HG03575 (cell line): Measurements from ENCODE around the gene CCRL2.
"Not testable (repeated sequence)": the region's sequence is repeated elsewhere in the genome, so short reads cannot be mapped to it uniquely, and the experiment has no call there.

Experiments
- ATAC-seq: cut with Tn5 transposase; IDR thresholded peaks from one replicate; pipeline ENCODE4 v1.9.1; 2021; ENCODE audit not compliant: unreplicated experiment, insufficient number of reproducible peaks, low FRiP score; ENCODE audit errors: extremely low read depth

Gene CCRL2

DNA sequence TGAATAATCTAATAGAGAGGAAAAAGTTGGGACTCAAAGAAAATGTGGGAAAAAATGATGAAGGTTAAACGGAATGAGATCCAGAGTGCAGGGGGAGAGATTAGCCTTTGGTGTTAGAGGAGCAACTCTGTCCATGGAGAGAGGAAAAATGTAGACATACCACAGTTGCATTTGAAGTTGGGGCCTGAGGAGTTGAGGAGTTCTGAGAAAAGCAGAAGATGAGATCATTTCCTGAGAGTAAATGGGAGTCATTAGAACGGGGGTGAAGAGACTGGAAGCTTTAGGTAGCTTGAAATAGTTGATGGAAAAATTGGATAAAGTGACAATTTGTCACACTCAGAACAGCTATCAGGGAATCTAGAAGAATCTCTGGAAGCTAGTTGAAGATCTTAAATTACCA, 7.5 kb upstream of the CCRL2 start:
- ATAC-seq, result no peak

DNA sequence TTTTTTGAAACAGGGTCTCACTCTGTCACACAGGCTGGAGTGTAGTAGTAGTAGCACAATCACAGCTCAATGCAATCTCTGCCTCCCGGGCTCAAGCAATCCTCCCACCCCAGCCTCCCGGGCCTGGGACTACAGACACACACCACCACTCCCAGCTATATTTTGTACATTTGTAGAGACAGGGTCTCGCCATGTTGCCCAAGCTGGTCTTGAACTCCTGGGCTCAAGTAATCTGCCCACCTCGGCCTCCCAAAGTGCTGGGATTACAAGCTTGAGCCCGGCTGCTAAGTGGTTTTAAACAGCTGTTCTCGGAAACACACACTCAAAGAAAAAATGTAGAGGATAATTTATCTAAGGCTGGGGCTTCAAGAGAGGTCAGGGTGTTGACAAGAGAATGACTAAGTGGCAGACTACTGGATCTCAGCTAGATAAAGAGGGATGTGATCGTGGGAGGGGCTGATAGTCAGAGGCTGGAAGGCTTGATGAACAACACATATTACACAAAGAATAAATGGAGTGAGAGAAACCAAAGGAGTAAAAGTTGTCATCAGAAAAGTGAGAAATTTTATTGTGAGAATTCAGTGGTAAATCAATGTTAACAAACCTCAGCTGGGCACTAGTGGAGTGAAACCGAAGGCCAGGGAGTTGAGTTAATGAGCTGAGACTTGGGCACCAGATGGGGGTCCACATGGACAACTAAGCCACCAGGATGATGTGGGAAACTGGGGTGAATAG, 6.9 kb upstream of the CCRL2 start:
- ATAC-seq, result no peak

DNA sequence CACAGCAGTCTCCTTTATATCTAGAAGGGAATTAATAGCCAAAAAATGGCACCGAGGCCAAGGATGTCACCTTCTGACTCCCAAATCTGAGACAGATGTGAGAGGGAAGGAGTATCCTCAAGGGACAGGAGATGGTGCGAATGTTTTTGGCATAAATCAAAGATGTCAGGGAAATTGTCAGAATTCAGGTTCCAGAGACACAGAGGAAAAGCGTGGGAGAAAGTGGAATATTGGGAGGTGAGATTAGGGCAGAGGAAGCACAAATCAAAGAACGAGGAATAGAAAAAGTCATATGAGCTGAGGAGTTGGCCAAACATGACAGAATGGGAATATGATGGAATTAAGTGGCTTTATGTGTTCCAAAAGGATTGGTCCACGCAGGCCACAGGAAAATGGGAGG, 6.2 kb upstream of the CCRL2 start:
- no peak for ATAC-seq

DNA sequence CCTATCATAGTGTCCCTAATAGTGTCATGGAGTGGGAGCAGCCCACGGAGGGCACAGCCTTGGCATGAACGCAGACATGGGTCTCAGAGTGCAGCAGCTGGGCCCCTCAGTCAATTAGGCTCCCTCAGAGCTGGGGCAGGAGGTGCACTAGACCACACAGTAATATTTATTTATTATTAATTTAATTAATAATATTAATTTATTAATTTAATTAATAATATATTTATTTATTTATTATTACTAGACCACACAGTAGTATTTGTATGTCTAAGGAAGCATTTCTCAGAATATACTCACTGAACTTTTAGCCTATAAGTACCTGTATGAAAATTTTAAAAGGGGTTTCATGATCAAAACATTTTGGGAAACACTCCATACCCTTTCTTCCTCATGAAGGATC, 5.5 kb upstream of the CCRL2 start:
- no peak for ATAC-seq

DNA sequence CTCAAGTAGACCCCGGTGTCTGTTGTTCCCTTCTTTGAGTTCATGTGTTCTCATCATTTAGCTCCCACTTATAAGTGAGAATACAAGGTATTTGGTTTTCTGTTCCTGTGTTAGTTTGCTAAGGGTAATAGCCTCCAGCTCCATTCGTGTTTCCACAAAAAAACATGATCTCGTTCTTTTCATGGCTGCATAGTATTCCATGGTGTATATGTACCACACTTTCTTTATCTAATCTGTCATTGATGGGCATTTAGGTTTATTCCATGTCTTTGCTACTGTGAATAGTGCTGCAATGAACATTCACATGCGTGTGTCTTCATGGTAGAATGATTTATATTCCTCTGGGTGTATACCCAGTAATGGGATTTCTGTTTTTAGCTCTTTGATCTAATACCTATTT, 4.2 kb upstream of the CCRL2 start:
- not testable (repeated sequence) for ATAC-seq

DNA sequence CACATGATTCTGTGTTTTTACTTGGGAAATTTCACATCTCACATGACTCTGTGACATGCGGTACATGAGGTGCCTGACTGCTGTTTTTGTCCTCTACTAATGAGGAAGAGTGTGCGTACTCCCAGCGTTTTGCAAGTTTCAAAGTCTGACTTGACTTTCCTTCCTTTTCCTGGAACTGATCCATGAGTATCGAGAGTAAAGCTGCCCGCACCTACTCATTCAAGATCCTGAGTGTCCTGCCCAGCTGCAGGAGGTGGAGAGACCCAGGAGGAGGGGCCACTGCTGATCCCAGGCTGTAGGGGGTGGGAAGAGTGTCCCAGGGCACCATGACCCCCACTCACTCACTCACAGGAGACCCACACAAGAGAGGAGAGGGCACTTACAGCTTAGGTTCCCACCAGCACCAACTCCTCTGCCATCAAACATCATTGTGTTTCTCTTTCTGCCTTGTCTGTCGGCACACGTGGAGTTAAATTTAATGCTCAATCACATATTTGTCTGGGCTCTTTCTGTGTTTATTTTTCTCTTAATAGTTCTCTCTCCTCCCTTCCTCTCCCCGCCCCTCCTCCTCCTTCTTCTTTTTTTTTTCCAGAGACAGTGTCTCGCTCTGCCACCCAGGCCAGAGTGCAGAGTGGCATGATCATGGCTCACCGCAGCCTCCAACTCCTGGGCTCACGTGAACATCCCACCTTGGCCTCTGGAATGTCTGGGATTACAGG, 1.6 kb upstream of the CCRL2 start:
- no peak for ATAC-seq

DNA sequence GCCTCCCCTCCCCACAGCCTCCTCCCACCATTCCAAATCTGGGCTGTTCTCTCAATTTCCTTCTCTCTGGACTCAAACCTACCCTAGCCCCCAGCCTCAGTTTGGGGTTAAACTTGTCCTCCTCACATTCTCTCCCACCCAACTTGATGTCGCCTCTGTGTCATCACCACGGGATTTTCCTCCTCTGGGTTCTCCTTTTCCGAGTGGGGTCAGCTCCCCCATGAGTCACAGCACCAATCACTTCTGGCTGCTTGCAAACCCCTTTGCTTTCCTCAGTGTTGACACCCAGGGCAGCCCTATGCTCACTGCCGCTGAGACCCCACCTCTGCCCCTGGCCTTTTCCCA, 644 bp upstream of the CCRL2 start:
- no peak for ATAC-seq

DNA sequence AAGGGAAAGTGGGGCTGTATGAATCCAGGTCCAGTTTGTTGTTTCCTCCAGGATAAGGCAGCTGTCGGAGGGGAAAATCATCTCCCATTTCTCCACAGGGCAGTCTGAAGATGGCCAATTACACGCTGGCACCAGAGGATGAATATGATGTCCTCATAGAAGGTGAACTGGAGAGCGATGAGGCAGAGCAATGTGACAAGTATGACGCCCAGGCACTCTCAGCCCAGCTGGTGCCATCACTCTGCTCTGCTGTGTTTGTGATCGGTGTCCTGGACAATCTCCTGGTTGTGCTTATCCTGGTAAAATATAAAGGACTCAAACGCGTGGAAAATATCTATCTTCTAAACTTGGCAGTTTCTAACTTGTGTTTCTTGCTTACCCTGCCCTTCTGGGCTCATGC, 911 bp downstream of the CCRL2 start:
- ATAC-seq, result no peak

DNA sequence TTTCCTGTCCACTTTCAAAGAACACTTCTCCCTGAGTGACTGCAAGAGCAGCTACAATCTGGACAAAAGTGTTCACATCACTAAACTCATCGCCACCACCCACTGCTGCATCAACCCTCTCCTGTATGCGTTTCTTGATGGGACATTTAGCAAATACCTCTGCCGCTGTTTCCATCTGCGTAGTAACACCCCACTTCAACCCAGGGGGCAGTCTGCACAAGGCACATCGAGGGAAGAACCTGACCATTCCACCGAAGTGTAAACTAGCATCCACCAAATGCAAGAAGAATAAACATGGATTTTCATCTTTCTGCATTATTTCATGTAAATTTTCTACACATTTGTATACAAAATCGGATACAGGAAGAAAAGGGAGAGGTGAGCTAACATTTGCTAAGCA, 1.8 kb downstream of the CCRL2 start:
- no peak for ATAC-seq

DNA sequence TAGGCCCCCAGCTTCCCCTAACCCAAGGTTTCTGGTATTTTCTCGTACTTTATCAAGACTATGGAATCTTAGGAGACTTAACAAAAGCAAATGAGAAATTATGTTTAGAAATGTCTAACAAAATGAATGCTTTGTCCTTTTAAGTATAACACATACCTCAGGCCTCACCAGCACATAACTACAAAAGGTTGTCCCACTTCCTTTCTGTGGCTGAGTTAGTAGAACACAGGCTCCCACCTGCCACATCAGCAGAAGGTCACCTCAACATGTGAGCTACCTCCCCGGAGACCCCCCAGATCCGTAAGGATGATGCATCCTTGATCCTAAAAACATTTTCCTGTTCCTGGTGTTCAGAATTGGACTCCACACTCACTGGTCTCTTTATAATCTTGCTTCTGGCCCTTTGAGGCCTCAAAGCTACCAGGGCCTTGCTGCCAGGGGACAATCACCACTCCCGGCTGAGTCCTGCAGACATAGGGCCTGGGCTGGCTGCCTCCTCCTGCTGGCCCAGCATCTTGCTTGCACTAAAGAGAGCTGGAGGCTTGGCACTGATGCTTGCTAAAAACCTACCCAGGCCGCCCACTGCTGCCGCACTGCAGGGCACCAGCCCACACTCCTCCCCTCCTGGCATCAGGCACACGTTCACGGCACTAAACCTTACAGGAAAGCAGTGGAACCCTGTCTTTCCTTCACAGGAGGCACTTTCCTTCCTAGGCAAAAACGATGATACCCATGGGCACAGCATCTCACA, 2.9 kb downstream of the CCRL2 start:
- ATAC-seq, result no peak

DNA sequence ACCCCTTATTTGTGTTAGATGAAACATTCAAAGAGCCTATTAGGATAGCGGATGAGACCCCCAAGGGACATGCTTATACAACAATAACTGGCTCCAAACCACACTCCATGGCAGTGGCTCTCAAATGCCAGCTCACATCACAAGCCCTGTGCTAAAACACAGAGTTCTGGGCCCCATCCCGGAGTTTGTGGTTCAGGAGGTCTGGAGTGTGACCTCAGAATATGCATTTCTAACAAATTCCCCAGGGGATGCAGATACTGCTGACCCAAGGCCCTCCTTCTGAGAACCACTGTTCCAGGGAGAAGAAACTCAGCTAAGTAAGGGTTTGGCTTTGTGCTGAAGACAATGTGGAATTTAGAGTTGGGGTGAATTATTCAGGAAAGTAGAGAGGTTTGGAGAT, 3.6 kb downstream of the CCRL2 start:
- no peak for ATAC-seq

DNA sequence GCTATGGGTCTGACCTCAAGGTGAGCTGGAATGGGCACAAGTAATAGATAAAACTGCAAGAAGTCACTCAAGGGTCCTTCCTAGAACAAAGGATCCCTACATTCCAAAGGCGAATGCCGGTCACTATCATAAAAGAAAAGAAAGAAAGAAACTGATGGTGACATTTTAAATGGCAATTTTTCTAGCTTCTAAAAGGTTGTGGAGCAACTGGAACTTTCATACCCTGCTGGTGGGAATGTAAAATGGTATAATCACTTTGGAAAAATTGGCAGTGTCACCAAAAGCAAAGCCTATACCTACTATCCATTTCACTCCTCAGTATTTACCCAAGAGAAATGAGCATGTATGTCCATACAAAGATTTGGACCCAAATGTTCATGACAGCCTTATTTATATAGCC, 4.2 kb downstream of the CCRL2 start:
- no peak for ATAC-seq

DNA sequence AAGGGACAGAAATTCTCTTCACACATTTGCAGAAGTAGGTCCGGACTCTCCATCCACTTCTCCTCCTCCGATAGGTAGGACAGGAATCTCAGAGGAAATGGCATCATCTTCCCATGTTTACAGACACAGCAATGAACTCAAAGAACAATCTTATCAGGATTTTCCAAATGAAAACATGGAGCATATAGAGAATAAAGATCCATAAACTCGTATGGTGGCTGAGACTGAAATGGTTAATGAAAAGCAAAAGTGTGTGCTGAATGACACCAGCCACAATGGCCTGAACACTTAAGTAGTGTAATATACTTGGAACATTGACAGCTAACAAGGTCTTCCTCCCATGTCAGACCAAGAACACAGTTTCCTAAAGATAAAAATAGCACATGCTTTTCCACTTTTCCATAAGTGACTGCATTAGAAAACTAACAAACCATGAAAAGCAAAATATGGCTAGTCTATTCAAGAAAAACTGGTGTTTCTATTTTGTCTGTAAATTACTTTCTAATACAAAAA, 5.8 kb downstream of the CCRL2 start:
- ATAC-seq, result no peak

DNA sequence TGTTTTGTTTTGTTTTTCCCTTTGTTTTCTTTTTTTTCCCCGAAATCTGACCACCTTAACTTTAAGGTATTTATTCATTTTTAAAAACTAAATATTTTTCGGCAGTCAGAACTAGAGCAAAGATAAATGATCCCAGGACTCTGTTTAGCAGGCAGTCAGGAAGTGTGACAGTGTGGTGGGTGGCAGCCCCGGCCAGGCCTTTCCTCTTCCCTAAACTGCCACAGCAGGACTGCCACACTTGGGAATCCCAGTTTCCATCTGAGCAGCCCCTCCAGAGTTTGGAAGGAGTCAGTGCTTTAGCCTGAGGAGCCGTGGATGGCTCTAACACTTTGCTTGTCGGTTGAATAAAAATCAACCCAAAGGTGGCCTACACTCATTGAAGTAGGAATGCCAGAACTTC, 6.9 kb downstream of the CCRL2 start:
- no peak for ATAC-seq

DNA sequence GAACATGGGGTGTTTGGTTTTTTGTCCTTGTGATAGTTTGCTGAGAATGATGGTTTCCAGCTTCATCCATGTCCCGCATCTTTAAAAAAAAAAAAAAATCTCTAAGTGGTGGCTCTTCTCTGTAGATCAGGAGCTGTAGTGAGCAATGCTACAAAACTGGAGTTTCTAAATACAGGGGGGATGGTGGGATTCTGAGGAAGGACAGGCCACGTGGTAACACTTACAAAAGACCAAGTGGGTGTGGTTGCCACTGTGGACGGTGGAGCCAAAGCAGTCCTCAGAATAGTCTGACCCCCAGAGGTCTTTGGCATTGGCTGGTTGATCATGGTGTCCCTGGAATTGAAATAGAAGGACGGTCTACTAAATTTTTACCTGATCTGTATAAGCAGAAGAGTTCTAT, 7.7 kb downstream of the CCRL2 start:
- ATAC-seq, result no peak

DNA sequence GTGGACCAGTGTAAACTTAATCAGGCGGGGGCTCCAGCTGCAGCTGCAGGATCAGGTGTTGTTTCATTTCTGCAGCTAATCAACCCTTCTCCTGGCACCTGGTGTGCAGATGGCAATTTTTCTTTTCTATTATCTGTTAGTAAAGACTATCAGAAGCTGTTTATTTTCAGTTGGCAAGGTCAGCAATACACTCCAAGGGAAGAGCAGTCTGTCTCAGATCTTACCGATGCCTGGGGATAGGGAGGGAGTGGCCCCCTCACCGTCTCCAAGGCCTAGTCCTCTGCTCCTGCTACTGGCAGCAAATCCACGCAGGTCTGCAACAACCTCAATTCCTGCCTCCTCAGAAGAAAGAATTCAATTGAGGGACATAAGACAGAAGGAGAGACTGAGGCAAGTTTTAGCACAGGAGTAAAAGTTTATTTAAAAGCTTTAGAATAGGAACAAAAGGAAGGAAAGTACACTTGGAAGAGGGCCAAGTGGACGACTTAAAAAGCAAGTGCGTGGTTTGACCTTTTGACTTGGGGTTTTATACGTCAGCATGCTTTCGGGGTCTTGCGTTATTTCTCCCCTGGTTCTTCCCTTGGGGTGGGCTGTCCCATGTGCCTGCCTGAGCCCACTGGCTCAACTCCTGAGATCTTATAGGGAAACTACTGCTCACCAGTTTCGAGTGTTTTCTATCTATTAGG, 9.2 kb downstream of the CCRL2 start:
- ATAC-seq, result no peak

DNA sequence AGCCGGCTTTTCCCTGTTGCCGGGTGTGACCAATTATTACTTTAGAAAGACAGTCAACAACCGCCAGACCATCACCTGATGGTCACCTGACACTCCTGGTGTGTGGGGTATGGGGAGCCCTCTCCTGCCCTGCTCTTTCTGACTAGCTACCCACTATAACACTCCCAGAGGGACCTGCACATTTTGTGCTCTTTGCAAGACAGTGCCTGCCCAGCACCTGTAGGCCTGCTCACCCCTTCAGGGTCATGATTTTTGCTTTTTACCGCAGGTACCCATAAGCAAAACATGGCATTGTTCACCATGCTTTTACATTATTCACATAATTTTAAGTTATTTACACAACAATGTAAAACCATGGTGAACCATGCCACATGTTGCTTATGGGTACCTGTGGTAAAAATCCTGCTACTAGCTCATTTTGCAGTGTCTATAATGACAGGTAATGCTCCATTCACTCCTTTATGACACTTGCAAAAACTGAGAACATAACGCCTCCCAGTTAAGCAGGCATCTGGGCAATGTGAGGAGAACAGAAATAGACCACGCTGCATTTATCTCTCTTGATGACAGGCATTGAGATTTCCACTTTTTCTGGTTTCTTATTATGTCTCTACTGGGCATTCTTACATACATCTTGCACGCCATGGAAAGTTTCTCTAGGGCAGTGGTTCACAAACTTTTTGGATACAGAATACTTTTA, 9.9 kb downstream of the CCRL2 start:
- no peak for ATAC-seq

DNA sequence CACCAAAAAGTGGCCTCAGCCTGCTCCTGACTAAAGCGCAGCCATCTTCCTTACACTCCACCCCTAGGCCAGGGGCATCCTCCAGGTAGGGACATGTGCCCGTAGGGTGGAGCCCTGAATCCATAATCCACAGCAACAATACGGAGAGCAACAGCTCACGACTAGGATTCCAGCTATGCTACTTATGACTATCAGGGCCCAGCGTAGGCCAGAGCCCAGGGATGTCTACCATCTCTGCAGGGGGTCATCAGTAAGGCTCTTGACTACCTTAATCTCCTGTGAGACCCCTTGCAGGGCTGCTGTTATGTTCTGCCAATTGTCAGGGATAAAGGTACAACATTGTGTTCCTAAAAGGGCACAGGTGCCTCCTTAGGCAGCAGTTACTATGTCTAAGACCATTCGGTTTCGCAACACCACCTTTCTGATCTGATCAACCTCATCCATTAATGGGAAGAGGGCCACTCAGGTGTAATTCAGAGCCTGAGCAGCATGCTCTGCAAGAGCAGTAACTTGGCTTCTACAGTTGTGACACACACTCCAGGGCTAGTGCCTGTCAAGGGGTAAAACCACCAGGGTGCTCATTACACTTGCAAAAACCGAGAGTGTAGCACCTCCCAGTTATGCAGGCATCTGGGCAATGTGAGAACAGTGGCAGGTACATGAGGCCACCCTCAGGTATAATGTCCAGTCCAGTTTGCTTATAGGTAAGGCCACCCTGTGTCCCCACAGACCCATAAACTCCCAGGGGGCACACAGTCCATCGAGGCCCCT, 11.0 kb downstream of the CCRL2 start:
- no peak for ATAC-seq
